Liver (tissue), 9 donors: ENCODE measurements around the gene NRG3. TPM values are rescaled to one million over a fixed set of nuclear protein-coding genes. Genes with fewer than 3 reads are reported as not detected.

Experiments
- DNase-seq: peaks from one replicate; pipeline ENCODE4 v3.0.0-alpha.2; 2017; ENCODE audit warnings: low spot score
- H3K27ac ChIP-seq, 2 donors: one replicate each; pipeline ENCODE4 v1.7.0; 2013; ENCODE audit warnings: inconsistent platforms in 2 of 2, low read length in 2 of 2, control low read depth in 1 of 2, low read depth in 1 of 2, mild to moderate bottlenecking in 1 of 2
- H3K27me3 ChIP-seq, 4 donors: one replicate each; pipeline versions ENCODE4 v1.6.1 to v1.7.0; 2013; ENCODE audit warnings: low read length in 3 of 4, inconsistent platforms in 1 of 4, mild to moderate bottlenecking in 1 of 4, moderate library complexity in 1 of 4; ENCODE audit not compliant: control insufficient read depth in 4 of 4, insufficient read depth in 4 of 4
- H3K36me3 ChIP-seq, 4 donors: one replicate each; pipeline versions ENCODE4 v1.6.1 to v1.7.0; 2013; ENCODE audit warnings: low read length in 3 of 4, mild to moderate bottlenecking in 3 of 4, low read depth in 1 of 4, moderate library complexity in 1 of 4; ENCODE audit not compliant: control insufficient read depth in 4 of 4, insufficient read depth in 3 of 4
- H3K4me1 ChIP-seq, 4 donors: one replicate each; pipeline versions ENCODE4 v1.6.1 to v1.7.0; 2013; ENCODE audit warnings: low read length in 3 of 4, mild to moderate bottlenecking in 3 of 4, moderate library complexity in 1 of 4; ENCODE audit not compliant: control insufficient read depth in 4 of 4, insufficient read depth in 4 of 4
- H3K4me3 ChIP-seq, 3 donors: one replicate each; pipeline versions ENCODE4 v1.6.1 to v1.7.0; 2013; ENCODE audit warnings: low read length in 3 of 3, control low read depth in 1 of 3, low read depth in 1 of 3, mild to moderate bottlenecking in 1 of 3
- H3K9ac ChIP-seq, 2 donors: one replicate each; pipeline ENCODE4 v1.7.0; 2013; ENCODE audit warnings: low read length in 2 of 2, mild to moderate bottlenecking in 2 of 2, moderate library complexity in 2 of 2, control low read depth in 1 of 2, low read depth in 1 of 2
- H3K9me3 ChIP-seq, 4 donors: one replicate each; pipeline versions ENCODE4 v1.6.1 to v1.7.0; 2013; ENCODE audit warnings: low read length in 3 of 4; ENCODE audit not compliant: control insufficient read depth in 4 of 4
- CTCF ChIP-seq: fragments of 150-350 bp; IDR thresholded peaks from 2 replicates; pipeline ENCODE4 v1.5.1; 2017; ENCODE audit warnings: improper control_type of control experiment, low read depth, low read length; ENCODE audit not compliant: missing input control
- EGR1 ChIP-seq, 2 donors: IDR thresholded peaks; 2 replicates each; pipeline ENCODE4 v1.6.1; 2016 to 2018; ENCODE audit warnings: antibody characterized with exemption in 2 of 2, low read depth in 2 of 2
- FOXA2 ChIP-seq: IDR thresholded peaks from 2 replicates; pipeline ENCODE4 v1.6.1; 2016; ENCODE audit warnings: antibody characterized with exemption
- GABPA ChIP-seq, 2 donors: IDR thresholded peaks in 1 of 2; conservative IDR thresholded peaks in 1 of 2; 2 replicates each; pipeline ENCODE4 v1.6.1; 2016; ENCODE audit warnings: antibody characterized with exemption in 2 of 2, mild to moderate bottlenecking in 1 of 2, moderate library complexity in 1 of 2
- HNF4A ChIP-seq, 2 donors: conservative IDR thresholded peaks; 2 replicates each; pipeline ENCODE4 v1.6.1; 2016; ENCODE audit warnings: antibody characterized with exemption in 2 of 2, mild to moderate bottlenecking in 2 of 2
- JUND ChIP-seq, 2 donors: IDR thresholded peaks; 2 replicates each; pipeline ENCODE4 v1.6.1; 2016; ENCODE audit warnings: antibody characterized with exemption in 2 of 2
- MAX ChIP-seq: IDR thresholded peaks from 2 replicates; pipeline ENCODE4 v1.6.1; 2016; ENCODE audit warnings: antibody characterized with exemption
- NR2F2 ChIP-seq: IDR thresholded peaks from 2 replicates; pipeline ENCODE4 v1.6.1; 2016; ENCODE audit warnings: antibody characterized with exemption
- RAD21 ChIP-seq, 2 donors: IDR thresholded peaks; 2 replicates each; pipeline ENCODE4 v1.6.1; 2016; ENCODE audit warnings: antibody characterized with exemption in 2 of 2, mild to moderate bottlenecking in 2 of 2
- REST ChIP-seq: IDR thresholded peaks from 2 replicates; pipeline ENCODE4 v1.6.1; 2016; ENCODE audit warnings: antibody characterized with exemption, mild to moderate bottlenecking
- RXRA ChIP-seq, 2 donors: IDR thresholded peaks; 2 replicates each; pipeline ENCODE4 v1.6.1; 2017 to 2018; ENCODE audit warnings: antibody characterized with exemption in 2 of 2, mild to moderate bottlenecking in 1 of 2
- SP1 ChIP-seq: IDR thresholded peaks from 2 replicates; pipeline ENCODE4 v1.6.1; 2018; ENCODE audit warnings: antibody characterized with exemption, mild to moderate bottlenecking
- TAF1 ChIP-seq: conservative IDR thresholded peaks from 2 replicates; pipeline ENCODE4 v1.6.1; 2016; ENCODE audit warnings: antibody characterized with exemption, mild to moderate bottlenecking
- YY1 ChIP-seq: IDR thresholded peaks from 2 replicates; pipeline ENCODE4 v1.6.1; 2016; ENCODE audit warnings: antibody characterized with exemption, mild to moderate bottlenecking
- ZBTB33 ChIP-seq: IDR thresholded peaks from 2 replicates; pipeline ENCODE4 v1.6.1; 2016; ENCODE audit warnings: antibody characterized with exemption
- WGBS: extraction: QIAGEN DNeasy Blood & Tissue Kit; methylation state at CpG from one replicate; pipeline ENCODE4 v1.1.7; 2013; 5-methylcytosine and 5-hydroxymethylcytosine counted together
- polyA plus RNA-seq, 2 donors: library from polyadenylated mRNA; stranded (reverse) in 1 of 2; unstranded in 1 of 2; fragments of 200-250 nt in 1 of 2; fragments of >200 nt in 1 of 2; fragmentation: Nextera tagmentation in 1 of 2; extraction: Ambion mirVana in 1 of 2; gene quantifications; one replicate each; pipeline versions ENCODE4 v1.2.1 to v1.2.3, GENCODE V29; 2013 to 2015
- total RNA-seq, 2 donors: library from RNA; depleted of rRNA; stranded (reverse); fragments of >200 nt; gene quantifications; one replicate each; pipeline ENCODE4 v1.2.3, GENCODE V29; 2014
- donor health status: healthy.
- donor health status: healthy.
- donor health status: healthy.
- donor health status: healthy.
- donor health status: healthy.

Gene NRG3
- total and polyA plus RNA-seq, 4 donors: 0.24 to 3.7 (median 0.38) TPM

- Histone ChIP-seq H3K9ac (no peak overlapping the region), H3K4me3 (no peak overlapping the region), H3K9me3 (no peaks in the 10 kb centered on the region), H3K27ac (no peak overlapping the region), H3K4me1 (no peaks in the 10 kb centered on the region), H3K36me3 (no peaks in the 10 kb centered on the region), H3K27me3 (no peaks in the 10 kb centered on the region)
- 87% methylated on average over 1 of the region's 1 CpG for WGBS
- DNase-seq: no peak
- TF ChIP-seq RXRA (IDR thresholded peaks at IDR 0.05) (no peak), EGR1 (IDR thresholded peaks at IDR 0.05; ENCODE audit: low read depth in 2 of 2) (no peak), SP1 (no peak), ZBTB33 (no peak), REST (no peak), RAD21 (IDR thresholded peaks at IDR 0.05) (no peak), CTCF (no peak), JUND (IDR thresholded peaks at IDR 0.05) (no peak), HNF4A (conservative IDR thresholded peaks at IDR 0.05) (no peak)
Observed at GRCh38 chr10:82544377-82544776, 669.4 kb downstream of the NRG3 start.

- H3K27ac ChIP-seq: no peak overlapping the region
- 77% methylated on average over 3 of the region's 3 CpGs for WGBS
- no peak overlapping the region for H3K9ac ChIP-seq
- H3K4me3 ChIP-seq: no peak overlapping the region
- TF ChIP-seq SP1 (no peak), GABPA (IDR thresholded peaks at IDR 0.05 in 1 of 2, conservative IDR thresholded peaks at IDR 0.05 in 1 of 2) (no peak), HNF4A (conservative IDR thresholded peaks at IDR 0.05) (no peak), JUND (IDR thresholded peaks at IDR 0.05) (no peak), FOXA2 (no peak), RXRA (IDR thresholded peaks at IDR 0.05) (no peak), RAD21 (IDR thresholded peaks at IDR 0.05) (no peak), TAF1 (no peak), REST (no peak), CTCF (no peak), ZBTB33 (no peak), MAX (no peak), NR2F2 (no peak), YY1 (no peak)
- H3K27me3 ChIP-seq: peaks cover 0 to 2% (median 0%) of the 10 kb centered on the region in 4 donors
- H3K36me3 ChIP-seq: no peaks in the 10 kb centered on the region
- H3K4me1 ChIP-seq: no peaks in the 10 kb centered on the region
- no peak for DNase-seq
- H3K9me3 ChIP-seq: no peaks in the 10 kb centered on the region
Observed at GRCh38 chr10:82551506-82551905, 676.5 kb downstream of the NRG3 start.
